Upper lobe of left lung (tissue), 6 donors: ENCODE results near the gene OR2T2. TPM values are rescaled to one million over a fixed set of nuclear protein-coding genes. Genes with fewer than 3 reads are reported as not detected.
A peak's percentile ranks its signal among the peaks of the same experiment; 100 is the strongest.
"Not testable (repeated sequence)": the region's sequence is repeated elsewhere in the genome, so short reads cannot be mapped to it uniquely, and the experiment has no call there.

Experiments used
- ATAC-seq, 2 donors: fragments of 200-7000 bp; cut with Tn5 transposase; one replicate each; pipeline ENCODE4 v1.9.1; 2022; ENCODE audit warnings: mild to moderate bottlenecking in 2 of 2, moderate library complexity in 2 of 2; ENCODE audit not compliant: low FRiP score in 2 of 2
- DNase-seq, 2 donors: peaks; one replicate each; pipeline ENCODE4 v3.0.0-alpha.2; 2019 to 2020
- H3K27ac ChIP-seq, 4 donors: fragments of 200-600 bp; sonication (generic); one replicate each; pipeline ENCODE4 v1.5.1; 2016 to 2019
- H3K27me3 ChIP-seq, 4 donors: fragments of 200-600 bp; sonication (generic); one replicate each; pipeline ENCODE4 v1.5.1; 2017 to 2019
- H3K36me3 ChIP-seq, 4 donors: fragments of 200-600 bp; sonication (generic); one replicate each; pipeline ENCODE4 v1.5.1; 2016 to 2019
- H3K4me1 ChIP-seq, 4 donors: fragments of 200-600 bp; sonication (generic); one replicate each; pipeline ENCODE4 v1.5.1; 2018 to 2019
- H3K4me3 ChIP-seq, 4 donors: fragments of 200-600 bp; sonication (generic); one replicate each; pipeline ENCODE4 v1.5.1; 2017 to 2019; ENCODE audit warnings: mild to moderate bottlenecking in 2 of 4, moderate library complexity in 1 of 4
- H3K9me3 ChIP-seq, 4 donors: fragments of 200-600 bp; sonication (generic); one replicate each; pipeline ENCODE4 v1.5.1; 2018 to 2019
- CTCF ChIP-seq, 6 experiments: fragments of 450-650 bp in 4 of 6; fragments of 200-600 bp in 2 of 6; sonication (generic) in 2 of 6; IDR thresholded peaks; one replicate each; pipeline ENCODE4 v1.5.1; 2016 to 2019; ENCODE audit warnings: antibody characterized with exemption in 6 of 6
- EP300 ChIP-seq, 4 donors: sonication (generic); formaldehyde crosslinking; IDR thresholded peaks; one replicate each; pipeline ENCODE4 v1.5.1; 2017; ENCODE audit warnings: antibody characterized with exemption in 4 of 4, control low read depth in 2 of 4
- POLR2A ChIP-seq, 4 donors: fragments of 450-650 bp; IDR thresholded peaks; one replicate each; pipeline ENCODE4 v1.5.1; 2016 to 2017; ENCODE audit warnings: antibody characterized with exemption in 4 of 4, mild to moderate bottlenecking in 2 of 4
- POLR2AphosphoS5 ChIP-seq, 2 donors: sonication (generic); formaldehyde crosslinking; IDR thresholded peaks; one replicate each; pipeline ENCODE4 v1.5.1; 2017; ENCODE audit warnings: antibody characterized with exemption in 2 of 2
- WGBS, 2 donors: methylation state at CpG; one replicate each; pipeline ENCODE4 v1.1.5; 2017 to 2018; 5-methylcytosine and 5-hydroxymethylcytosine counted together
- total RNA-seq, 6 donors: library from RNA; depleted of rRNA in 4 of 6; stranded (reverse); fragments of >200 nt in 4 of 6; gene quantifications; one replicate each; pipeline versions ENCODE4 v1.1.0 to v1.2.1, GENCODE V29; 2016 to 2021
- donor health status: DM: no; HTN: no; CAD: no; lungs with moderate emphysema.
- donor health status: DM: no; HTN: yes; CAD: no; lungs with severe emphysema.

The OR2T2 gene
- total RNA-seq, 6 donors from 2014 or later = not detected

- DNase-seq (no peak), ATAC-seq (no peak)
- Histone ChIP-seq H3K27ac (no peak overlapping the region), H3K27me3 (no peaks in the 10 kb centered on the region), H3K9me3 (peaks cover 0 to 3% (median 0%) of the 10 kb centered on the region in 4 donors), H3K4me1 (no peaks in the 10 kb centered on the region), H3K36me3 (no peaks in the 10 kb centered on the region), H3K4me3 (no peak overlapping the region)
- TF ChIP-seq CTCF (IDR thresholded peaks at IDR 0.05) (no peak), EP300 (IDR thresholded peaks at IDR 0.05) (no peak), POLR2AphosphoS5 (IDR thresholded peaks at IDR 0.05) (no peak), POLR2A (IDR thresholded peaks at IDR 0.05) (no peak)
- 72 to 76% methylated on average over 2 of the region's 2 CpGs for WGBS, 2 donors
Observed at GRCh38 chr1:248417854-248418253, 27.6 kb upstream of the OR2T2 start.

- DNase-seq (no peak), ATAC-seq (no peak)
- Histone ChIP-seq H3K36me3 (no peaks in the 10 kb centered on the region), H3K4me1 (no peaks in the 10 kb centered on the region), H3K27me3 (no peaks in the 10 kb centered on the region), H3K9me3 (peaks cover 0 to 3% (median 0%) of the 10 kb centered on the region in 4 donors), H3K27ac (no peak overlapping the region), H3K4me3 (no peak overlapping the region)
- 16 to 19% methylated on average over 1 of the region's 1 CpG for WGBS, 2 donors
- TF ChIP-seq POLR2A (IDR thresholded peaks at IDR 0.05) (no peak), EP300 (IDR thresholded peaks at IDR 0.05) (no peak), POLR2AphosphoS5 (IDR thresholded peaks at IDR 0.05) (no peak), CTCF (IDR thresholded peaks at IDR 0.05) (no peak)
Observed at GRCh38 chr1:248421384-248421783, 24.1 kb upstream of the OR2T2 start.

DNA sequence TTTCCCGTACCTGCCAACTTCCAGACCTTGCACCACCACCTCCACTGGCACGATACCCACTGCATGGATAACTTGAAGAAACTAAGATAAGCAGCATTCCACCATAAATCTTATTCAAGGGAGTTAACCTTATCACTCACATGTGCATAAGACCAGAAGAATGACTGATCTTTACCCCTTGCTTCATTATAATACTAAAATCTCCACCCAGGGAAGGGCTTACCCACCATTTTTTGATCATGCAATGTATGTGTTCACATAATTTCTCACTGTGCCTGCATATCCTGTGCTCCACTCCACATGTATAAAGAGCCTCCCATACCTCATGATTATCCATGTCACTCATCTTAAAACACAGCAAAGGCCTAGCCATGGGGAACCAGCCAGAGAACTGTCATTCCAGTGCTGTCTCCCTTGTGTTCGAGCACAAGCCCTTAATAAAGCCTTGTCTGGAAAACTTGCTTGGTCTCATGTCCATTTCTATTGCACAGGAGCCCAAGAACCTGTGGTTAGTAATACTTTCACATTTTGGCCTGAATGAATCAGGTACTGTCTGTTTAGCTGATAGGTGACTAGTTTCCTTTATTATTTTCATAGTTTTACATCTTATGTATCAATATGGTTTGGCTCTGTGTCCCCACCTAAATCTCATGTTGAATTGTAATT, 17.8 kb upstream of the OR2T2 start:
- H3K27me3 ChIP-seq, H3K9me3 ChIP-seq, H3K36me3 ChIP-seq, ATAC-seq, DNase-seq, H3K4me3 ChIP-seq, H3K27ac ChIP-seq, H3K4me1 ChIP-seq: not testable (repeated sequence)
- 62 to 65% methylated on average over 3 of the region's 3 CpGs for WGBS, 2 donors

DNA sequence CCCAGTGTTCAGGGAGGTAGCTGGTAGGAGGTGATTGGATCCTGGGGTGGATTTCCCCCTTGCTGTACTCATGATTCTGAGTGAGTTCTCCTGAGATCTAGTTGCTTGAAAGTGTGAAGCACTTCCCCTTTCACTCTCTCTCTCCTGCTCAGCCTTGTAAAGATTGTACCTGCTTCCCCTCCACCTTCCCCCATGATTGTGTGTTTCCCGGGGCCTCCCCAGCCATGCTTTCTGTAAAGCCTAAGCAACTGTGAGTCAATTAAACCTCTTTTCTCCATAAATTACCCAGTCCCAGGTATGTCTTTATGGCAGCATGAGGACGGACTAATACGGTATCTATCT, 17.3 kb upstream of the OR2T2 start:
- not testable (repeated sequence) for DNase-seq
- 84 to 87% methylated on average over 3 of the region's 3 CpGs for WGBS, 2 donors

DNA sequence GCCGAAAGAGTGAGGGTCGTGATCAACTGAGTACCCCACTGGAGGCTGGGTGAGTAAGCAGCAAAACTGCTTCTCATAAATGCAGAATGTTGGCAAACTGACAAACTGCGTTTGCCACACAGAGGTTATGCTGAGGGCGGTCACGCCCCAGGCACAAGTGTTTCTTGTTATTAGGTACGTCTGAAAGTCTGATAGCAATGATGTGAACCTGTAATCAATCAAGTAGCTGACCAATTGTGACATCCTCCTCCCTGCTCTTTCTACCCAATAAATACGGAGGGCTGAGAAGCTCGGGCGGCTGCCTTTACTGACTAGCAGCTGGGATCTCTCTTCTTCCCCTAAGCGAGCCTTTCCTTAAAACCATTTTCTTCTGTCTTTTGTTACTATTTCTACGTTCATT, 13.8 kb upstream of the OR2T2 start:
- H3K27me3 ChIP-seq, H3K27ac ChIP-seq, ATAC-seq, H3K36me3 ChIP-seq, H3K4me1 ChIP-seq, DNase-seq, H3K9me3 ChIP-seq, H3K4me3 ChIP-seq: not testable (repeated sequence)
- 75 to 77% methylated on average over 11 of the region's 11 CpGs for WGBS, 2 donors

More for the DNA sequence above, 17.3 kb upstream of the OR2T2 start:
- H3K27ac ChIP-seq, H3K27me3 ChIP-seq, H3K4me3 ChIP-seq, ATAC-seq, H3K4me1 ChIP-seq, H3K9me3 ChIP-seq, H3K36me3 ChIP-seq: not testable (repeated sequence)

GRCh38 chr1:248432201-248432600, 13.2 kb upstream of the OR2T2 start:
- H3K36me3 ChIP-seq, H3K4me3 ChIP-seq, ATAC-seq, H3K27ac ChIP-seq, H3K9me3 ChIP-seq, DNase-seq, H3K27me3 ChIP-seq, H3K4me1 ChIP-seq: not testable (repeated sequence)
- WGBS, 2 donors = 60 to 68% methylated on average over 4 of the region's 4 CpGs

DNA sequence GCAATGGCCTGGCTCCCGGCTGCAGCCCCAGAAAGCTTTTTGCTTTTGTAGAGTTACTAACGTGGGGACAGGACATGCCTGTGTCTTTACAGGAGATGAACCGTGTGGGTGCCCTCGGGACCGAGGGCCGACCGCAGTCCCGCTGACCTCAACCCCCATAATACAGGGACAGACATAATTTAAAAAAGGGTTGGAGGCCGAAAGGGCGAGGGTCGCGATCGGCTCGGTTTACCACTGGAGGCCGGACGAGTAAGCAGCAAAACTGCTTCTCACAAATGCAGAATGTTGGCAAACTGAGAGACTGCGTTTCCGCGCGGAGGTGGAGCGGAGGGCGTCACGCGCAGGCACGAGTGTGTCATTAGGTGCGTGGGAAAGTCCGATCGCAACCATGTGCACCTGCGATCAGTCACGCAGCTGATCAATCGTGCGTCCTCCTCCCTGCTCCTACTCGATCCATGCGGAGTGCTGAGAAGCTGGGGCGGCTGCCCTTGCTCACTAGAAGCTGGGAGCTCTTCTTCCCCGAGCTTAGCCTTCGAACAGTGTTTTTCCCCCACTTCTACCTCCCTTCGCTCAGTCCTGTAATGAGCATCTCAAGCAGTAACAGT, 11.5 kb upstream of the OR2T2 start:
- DNase-seq = peak in 1 of 2 donors; percentile 71
- H3K36me3 ChIP-seq = not testable (repeated sequence)
- 94 to 95% methylated on average over 37 to 38 of the region's 38 CpGs for WGBS, 2 donors

DNA sequence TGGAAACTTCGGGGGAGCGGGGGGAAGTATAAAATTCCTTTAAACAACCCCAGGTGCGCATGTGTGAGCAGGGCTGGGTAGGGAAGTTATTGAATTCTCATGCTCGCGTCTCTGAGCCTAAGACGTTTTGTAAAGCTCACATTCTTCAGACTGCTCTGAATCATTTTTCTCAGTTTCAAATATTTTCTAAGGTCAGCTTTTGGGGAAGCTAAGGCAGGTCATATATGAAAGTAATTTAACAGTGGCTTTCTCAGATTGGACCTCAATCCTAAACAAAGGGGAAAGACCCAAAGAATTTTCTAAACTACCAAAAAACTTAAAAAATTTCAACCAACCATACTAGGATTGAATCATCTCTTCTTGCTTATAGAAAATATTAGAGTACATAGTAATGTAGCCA, 10.5 kb upstream of the OR2T2 start:
- not testable (repeated sequence) for ATAC-seq, DNase-seq, H3K36me3 ChIP-seq, H3K27me3 ChIP-seq, H3K4me1 ChIP-seq, H3K4me3 ChIP-seq, H3K9me3 ChIP-seq, H3K27ac ChIP-seq
- WGBS, 2 donors = 75 to 83% methylated on average over 6 of the region's 6 CpGs

More for the DNA sequence above, 11.5 kb upstream of the OR2T2 start:
- ATAC-seq = peak; percentile 21 to 54
- H3K4me1 ChIP-seq, H3K27me3 ChIP-seq, H3K4me3 ChIP-seq, H3K27ac ChIP-seq, H3K9me3 ChIP-seq: not testable (repeated sequence)

GRCh38 chr1:248436303-248436702, 9.1 kb upstream of the OR2T2 start:
- H3K4me1 ChIP-seq, ATAC-seq, H3K36me3 ChIP-seq, H3K27ac ChIP-seq, H3K4me3 ChIP-seq, H3K27me3 ChIP-seq, H3K9me3 ChIP-seq, DNase-seq: not testable (repeated sequence)
- 69 to 81% methylated on average over 3 of the region's 3 CpGs for WGBS, 2 donors

GRCh38 chr1:248438668-248439067, 6.8 kb upstream of the OR2T2 start:
- H3K27ac ChIP-seq, DNase-seq, H3K36me3 ChIP-seq, H3K4me1 ChIP-seq, H3K27me3 ChIP-seq, H3K4me3 ChIP-seq, H3K9me3 ChIP-seq, ATAC-seq: not testable (repeated sequence)
- 20 to 45% methylated on average over 1 of the region's 1 CpG for WGBS, 2 donors

DNA sequence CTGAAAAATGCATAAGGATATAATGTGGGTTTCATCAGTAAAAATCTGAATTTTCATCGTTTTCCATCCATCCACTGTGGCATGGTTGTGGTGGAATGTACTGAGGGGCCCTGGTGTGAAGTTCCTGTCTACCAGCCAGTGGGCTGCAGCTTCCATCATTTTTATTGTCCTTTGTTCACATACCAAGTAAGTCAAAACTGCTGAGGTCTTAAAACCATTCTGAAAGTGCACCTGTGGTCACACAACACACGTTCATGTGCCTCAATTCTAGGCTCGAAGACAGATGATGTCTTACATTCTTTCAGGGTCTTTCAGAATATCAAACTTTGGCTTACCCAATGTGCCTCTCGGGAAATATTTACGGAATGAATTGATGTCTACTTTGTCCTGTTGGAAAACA, 6.2 kb upstream of the OR2T2 start:
- not testable (repeated sequence) for DNase-seq, ATAC-seq

More for the DNA sequence above, 6.2 kb upstream of the OR2T2 start:
- H3K27me3 ChIP-seq, H3K4me3 ChIP-seq, H3K27ac ChIP-seq, H3K4me1 ChIP-seq, H3K36me3 ChIP-seq, H3K9me3 ChIP-seq: not testable (repeated sequence)
- WGBS, 2 donors = 56 to 59% methylated on average over 5 of the region's 5 CpGs
